ENCODE measurements around the gene SWI5. TPM values are rescaled to one million over a fixed set of nuclear protein-coding genes. Genes with fewer than 3 reads are reported as not detected.

The SWI5 gene
- total RNA-seq, 1 experiment from 2014 or later, result 22.4 TPM

GRCh38 chr9:128242124-128242523, 34.0 kb upstream of the SWI5 start:
- Histone ChIP-seq H3K9me3 (ENCODE audit: control insufficient read depth in 1 of 2, insufficient read depth in 1 of 2, low read depth in 1 of 2, low read length in 2 of 2) (no peaks in the 10 kb centered on the region), H3K27ac (ENCODE audit: low read depth, low read length) (no peak overlapping the region), H3K9ac (ENCODE audit: low read length) (no peak overlapping the region), H3K79me2 (ENCODE audit: insufficient read depth, low read length) (no peaks in the 10 kb centered on the region), H4K20me1 (ENCODE audit: insufficient read depth) (no peaks in the 10 kb centered on the region), H3K27me3 (ENCODE audit: insufficient read depth, low read length) (no peaks in the 10 kb centered on the region), H3K9me2 (ENCODE audit: insufficient read depth) (no peaks in the 10 kb centered on the region), H3K36me3 (ENCODE audit: control insufficient read depth in 1 of 2, insufficient read depth in 2 of 2, low read length in 2 of 2) (no peaks in the 10 kb centered on the region), H2AFZ (ENCODE audit: low read depth, low read length, poor library complexity, severe bottlenecking) (no peak overlapping the region), H3K4me2 (ENCODE audit: low read length) (no peak overlapping the region), H3K4me1 (ENCODE audit: control insufficient read depth in 1 of 2, insufficient read depth in 2 of 2, low read length in 2 of 2) (no peaks in the 10 kb centered on the region), H3K4me3 (replicated peaks in 1 of 2; ENCODE audit: low read depth in 1 of 2, low read length in 2 of 2) (no peak overlapping the region)
- BruUV-seq (replicated peaks), result no TSS peak
- intact Hi-C loops (cut with micrococcal nuclease), result no loop called here
- TF ChIP-seq, protein P1, sequence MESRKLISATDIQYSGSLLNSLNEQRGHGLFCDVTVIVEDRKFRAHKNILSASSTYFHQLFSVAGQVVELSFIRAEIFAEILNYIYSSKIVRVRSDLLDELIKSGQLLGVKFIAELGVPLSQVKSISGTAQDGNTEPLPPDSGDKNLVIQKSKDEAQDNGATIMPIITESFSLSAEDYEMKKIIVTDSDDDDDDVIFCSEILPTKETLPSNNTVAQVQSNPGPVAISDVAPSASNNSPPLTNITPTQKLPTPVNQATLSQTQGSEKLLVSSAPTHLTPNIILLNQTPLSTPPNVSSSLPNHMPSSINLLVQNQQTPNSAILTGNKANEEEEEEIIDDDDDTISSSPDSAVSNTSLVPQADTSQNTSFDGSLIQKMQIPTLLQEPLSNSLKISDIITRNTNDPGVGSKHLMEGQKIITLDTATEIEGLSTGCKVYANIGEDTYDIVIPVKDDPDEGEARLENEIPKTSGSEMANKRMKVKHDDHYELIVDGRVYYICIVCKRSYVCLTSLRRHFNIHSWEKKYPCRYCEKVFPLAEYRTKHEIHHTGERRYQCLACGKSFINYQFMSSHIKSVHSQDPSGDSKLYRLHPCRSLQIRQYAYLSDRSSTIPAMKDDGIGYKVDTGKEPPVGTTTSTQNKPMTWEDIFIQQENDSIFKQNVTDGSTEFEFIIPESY (IDR thresholded peaks at IDR 0.05; ENCODE audit: extremely low read depth, insufficient replicate concordance, low read length), result no peak
- TF ChIP-seq, protein P2, sequence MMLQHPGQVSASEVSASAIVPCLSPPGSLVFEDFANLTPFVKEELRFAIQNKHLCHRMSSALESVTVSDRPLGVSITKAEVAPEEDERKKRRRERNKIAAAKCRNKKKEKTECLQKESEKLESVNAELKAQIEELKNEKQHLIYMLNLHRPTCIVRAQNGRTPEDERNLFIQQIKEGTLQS (IDR thresholded peaks at IDR 0.05), result no peak
- TF ChIP-seq POLR2A (IDR thresholded peaks at IDR 0.05; ENCODE audit: borderline replicate concordance, extremely low read depth, insufficient read depth, insufficient read length), result no peak
- TF ChIP-seq CBX3 (IDR thresholded peaks at IDR 0.05; ENCODE audit: low read depth), result no peak
- TF ChIP-seq, protein P3, sequence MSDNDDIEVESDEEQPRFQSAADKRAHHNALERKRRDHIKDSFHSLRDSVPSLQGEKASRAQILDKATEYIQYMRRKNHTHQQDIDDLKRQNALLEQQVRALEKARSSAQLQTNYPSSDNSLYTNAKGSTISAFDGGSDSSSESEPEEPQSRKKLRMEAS (IDR thresholded peaks at IDR 0.05), result no peak
- TF ChIP-seq FOSL1 (IDR thresholded peaks at IDR 0.05; ENCODE audit: low read depth), result no peak
- TF ChIP-seq RAD21 (IDR thresholded peaks at IDR 0.05; ENCODE audit: low read depth), result no peak
- TF ChIP-seq, protein P4, sequence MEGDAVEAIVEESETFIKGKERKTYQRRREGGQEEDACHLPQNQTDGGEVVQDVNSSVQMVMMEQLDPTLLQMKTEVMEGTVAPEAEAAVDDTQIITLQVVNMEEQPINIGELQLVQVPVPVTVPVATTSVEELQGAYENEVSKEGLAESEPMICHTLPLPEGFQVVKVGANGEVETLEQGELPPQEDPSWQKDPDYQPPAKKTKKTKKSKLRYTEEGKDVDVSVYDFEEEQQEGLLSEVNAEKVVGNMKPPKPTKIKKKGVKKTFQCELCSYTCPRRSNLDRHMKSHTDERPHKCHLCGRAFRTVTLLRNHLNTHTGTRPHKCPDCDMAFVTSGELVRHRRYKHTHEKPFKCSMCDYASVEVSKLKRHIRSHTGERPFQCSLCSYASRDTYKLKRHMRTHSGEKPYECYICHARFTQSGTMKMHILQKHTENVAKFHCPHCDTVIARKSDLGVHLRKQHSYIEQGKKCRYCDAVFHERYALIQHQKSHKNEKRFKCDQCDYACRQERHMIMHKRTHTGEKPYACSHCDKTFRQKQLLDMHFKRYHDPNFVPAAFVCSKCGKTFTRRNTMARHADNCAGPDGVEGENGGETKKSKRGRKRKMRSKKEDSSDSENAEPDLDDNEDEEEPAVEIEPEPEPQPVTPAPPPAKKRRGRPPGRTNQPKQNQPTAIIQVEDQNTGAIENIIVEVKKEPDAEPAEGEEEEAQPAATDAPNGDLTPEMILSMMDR (IDR thresholded peaks at IDR 0.05 in 2 of 3, conservative IDR thresholded peaks at IDR 0.05 in 1 of 3; ENCODE audit: borderline replicate concordance in 1 of 3, insufficient read depth in 1 of 3, low read depth in 2 of 3, low read length in 2 of 3), result no peak
- TF ChIP-seq SIN3A (IDR thresholded peaks at IDR 0.05; ENCODE audit: low read depth), result no peak
- no peak for TF ChIP-seq YY1 (IDR thresholded peaks at IDR 0.05; ENCODE audit: extremely low read depth, insufficient replicate concordance, low read depth, low read length)
- no peak for TF ChIP-seq EGR1 (IDR thresholded peaks at IDR 0.05; ENCODE audit: low read depth)
- TF ChIP-seq CEBPB (IDR thresholded peaks at IDR 0.05; ENCODE audit: low read depth), result no peak
- TF ChIP-seq SP1 (IDR thresholded peaks at IDR 0.05; ENCODE audit: low read depth), result no peak
- TF ChIP-seq SRF (IDR thresholded peaks at IDR 0.05; ENCODE audit: low read depth), result no peak
- no peak for TF ChIP-seq EZH2 (IDR thresholded peaks at IDR 0.05)
- no peak for TF ChIP-seq ZNF274 (IDR thresholded peaks at IDR 0.05; ENCODE audit: low read depth, low read length)
- no peak for TF ChIP-seq JUND (IDR thresholded peaks at IDR 0.05)
- TF ChIP-seq POLR2AphosphoS5 (IDR thresholded peaks at IDR 0.05; ENCODE audit: low read depth, low read length), result no peak
- ChIA-PET POLR2A (no interaction called here), CTCF (no interaction called here), RAD21 (ENCODE audit: low non-redundant PET in 1 of 2, low total read pairs in 2 of 2, uncharacterized antibody in 2 of 2, unreplicated experiment in 2 of 2) (no interaction called here)
- ATAC-seq (no peak), DNase-seq (ENCODE audit: low read depth, low spot score) (no peak)

Data from HCT116 (cell line).